Transverse colon (tissue), 4 donors: Measurements from ENCODE around the gene DESI2. TPM values are rescaled to one million over a fixed set of nuclear protein-coding genes. Genes with fewer than 3 reads are reported as not detected.
"Not testable (repeated sequence)": the region's sequence is repeated elsewhere in the genome, so short reads cannot be mapped to it uniquely, and the experiment has no call there.

ENCODE experiments used
- DNase-seq: peaks from one replicate; pipeline ENCODE4 v3.0.0-alpha.2; 2019
- H3K27ac ChIP-seq, 4 donors: fragments of 200-600 bp; sonication (generic); 2 replicates each; pipeline ENCODE4 v1.5.1; 2016 to 2018; ENCODE audit warnings: inconsistent platforms in 4 of 4
- H3K27me3 ChIP-seq: fragments of 200-600 bp; sonication (generic); 2 replicates; pipeline ENCODE4 v1.5.1; 2017; ENCODE audit warnings: inconsistent platforms
- H3K36me3 ChIP-seq, 4 donors: fragments of 200-600 bp; sonication (generic); 2 replicates each; pipeline ENCODE4 v1.5.1; 2017 to 2019; ENCODE audit warnings: inconsistent platforms in 4 of 4
- H3K4me1 ChIP-seq, 4 donors: fragments of 200-600 bp; sonication (generic); 2 replicates each; pipeline ENCODE4 v1.5.1; 2017 to 2020; ENCODE audit warnings: inconsistent platforms in 4 of 4
- H3K4me3 ChIP-seq, 4 donors: fragments of 200-600 bp; sonication (generic); 1 replicate in 1 of 4; 2 replicates in 3 of 4; pipeline versions ENCODE4 v1.5.1 to v1.6.1; 2017 to 2019; ENCODE audit warnings: inconsistent platforms in 4 of 4
- H3K9me3 ChIP-seq, 2 donors: fragments of 200-600 bp; sonication (generic); 2 replicates each; pipeline ENCODE4 v1.5.1; 2017 to 2019; ENCODE audit warnings: inconsistent platforms in 2 of 2
- CTCF ChIP-seq, 5 experiments: fragments of 200-600 bp in 3 of 5; fragments of 450-650 bp in 2 of 5; sonication (generic) in 3 of 5; IDR thresholded peaks; 1 replicate in 2 of 5; 2 replicates in 3 of 5; pipeline ENCODE4 v1.5.1; 2016 to 2017; ENCODE audit warnings: antibody characterized with exemption in 5 of 5, inconsistent platforms in 3 of 5, mild to moderate bottlenecking in 2 of 5, moderate library complexity in 1 of 5
- EP300 ChIP-seq: sonication (generic); formaldehyde crosslinking; IDR thresholded peaks from one replicate; pipeline ENCODE4 v1.6.1; 2017; ENCODE audit warnings: antibody characterized with exemption, low read depth
- POLR2A ChIP-seq: fragments of 450-650 bp; IDR thresholded peaks from one replicate; pipeline ENCODE4 v1.6.1; 2016; ENCODE audit warnings: antibody characterized with exemption, mild to moderate bottlenecking, moderate library complexity
- POLR2AphosphoS5 ChIP-seq, 3 donors: sonication (generic); formaldehyde crosslinking; IDR thresholded peaks; one replicate each; pipeline ENCODE4 v1.6.1; 2016; ENCODE audit warnings: antibody characterized with exemption in 3 of 3
- WGBS, 2 donors: methylation state at CpG; one replicate each; pipeline ENCODE4 v1.1.5; 2018; ENCODE audit warnings: low coverage in 1 of 2; 5-methylcytosine and 5-hydroxymethylcytosine counted together
- in situ Hi-C, 4 donors: fragments of 200-750 bp; cut with MboI; loops; one replicate each; pipeline versions ENCODE4 v1.15.0 to v1.15.1; 2017; ENCODE audit warnings: low sequenced_read_pairs in 3 of 4, low pct_ligation_motif_present in 1 of 4, low pct_unique_long_range_greater_than_20kb in 1 of 4
- intact Hi-C: fragments of 100-400 bp; cut with DNase I; formaldehyde crosslinking; loops from one replicate; pipeline ENCODE4 v1.15.1; 2023; ENCODE audit warnings: low total_unique reads
- total RNA-seq, 4 donors: library from RNA; depleted of rRNA; stranded (reverse); fragments of >200 nt; gene quantifications; one replicate each; pipeline ENCODE4 v1.1.0, GENCODE V29; 2016

The DESI2 gene
- total RNA-seq, 4 donors from 2014 or later = 18.3 to 41.6 (median 30.6) TPM

- in situ Hi-C loops = no loop called here
These were observed 7.7 kb downstream of the DESI2 start for GRCh38 chr1:244660595-244660994.

DNA sequence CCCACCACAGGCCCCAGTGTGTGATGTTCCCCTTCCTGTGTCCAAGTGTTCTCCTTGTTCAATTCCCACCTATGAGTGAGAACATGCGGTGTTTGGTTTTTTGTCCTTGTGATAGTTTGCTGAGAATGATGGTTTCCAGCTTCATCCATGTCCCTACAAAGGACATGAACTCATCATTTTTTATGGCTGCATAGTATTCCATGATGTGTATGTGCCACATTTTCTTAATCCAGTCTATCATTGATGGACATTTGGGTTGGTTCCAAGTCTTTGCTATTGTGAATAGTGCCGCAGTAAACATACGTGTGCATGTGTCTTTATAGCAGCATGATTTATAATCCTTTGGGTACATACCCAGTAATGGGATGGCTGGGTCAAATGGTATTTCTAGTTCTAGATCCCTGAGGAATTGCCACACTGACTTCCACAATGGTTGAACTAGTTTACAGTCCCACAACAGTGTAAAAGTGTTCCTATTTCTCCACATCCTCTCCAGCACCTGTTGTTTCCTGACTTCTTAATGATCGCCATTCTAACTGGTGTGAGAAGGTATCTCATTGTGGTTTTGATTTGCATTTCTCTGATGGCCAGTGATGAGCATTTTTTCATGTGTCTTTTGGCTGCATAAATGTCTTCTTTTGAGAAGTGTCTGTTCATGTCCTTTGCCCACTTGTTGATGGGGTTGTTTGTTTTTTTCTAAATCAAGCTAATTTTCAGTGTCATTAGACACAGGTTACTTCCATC lies 8.8 kb downstream of the DESI2 start:
- H3K9me3 ChIP-seq, H3K27me3 ChIP-seq, DNase-seq, H3K27ac ChIP-seq, in situ Hi-C loops, H3K4me3 ChIP-seq, H3K36me3 ChIP-seq, intact Hi-C loops: not testable (repeated sequence)
- H3K4me1 ChIP-seq = peaks cover 0 to 46% (median 13%) of the 10 kb centered on the region in 4 donors
- 94 to 100% methylated on average over 1 to 2 of the region's 4 CpGs for WGBS, 2 donors

More at GRCh38 chr1:244660595-244660994, 7.7 kb downstream of the DESI2 start:
- Histone ChIP-seq H3K27ac (no peak overlapping the region), H3K36me3 (peaks cover 0 to 4% (median 0%) of the 10 kb centered on the region in 4 donors), H3K27me3 (no peaks in the 10 kb centered on the region), H3K4me1 (peaks cover 8 to 49% (median 20%) of the 10 kb centered on the region in 4 donors), H3K4me3 (no peak overlapping the region), H3K9me3 (no peaks in the 10 kb centered on the region)
- DNase-seq = no peak
- intact Hi-C loops = no loop called here
- TF ChIP-seq POLR2A (no peak), POLR2AphosphoS5 (IDR thresholded peaks at IDR 0.05) (no peak), CTCF (IDR thresholded peaks at IDR 0.05) (no peak), EP300 (no peak)
- WGBS, 2 donors = 97% methylated on average over 3 of the region's 3 CpGs

GRCh38 chr1:244662599-244662998 lies 9.7 kb downstream of the DESI2 start:
- TF ChIP-seq POLR2A (no peak), POLR2AphosphoS5 (IDR thresholded peaks at IDR 0.05) (no peak), EP300 (no peak), CTCF (IDR thresholded peaks at IDR 0.05) (no peak)
- in situ Hi-C loops = no loop called here
- Histone ChIP-seq H3K4me1 (peaks cover 0 to 42% (median 9%) of the 10 kb centered on the region in 4 donors), H3K36me3 (peaks cover 0 to 4% (median 0%) of the 10 kb centered on the region in 4 donors), H3K27me3 (no peaks in the 10 kb centered on the region), H3K27ac (no peak overlapping the region), H3K4me3 (no peak overlapping the region), H3K9me3 (no peaks in the 10 kb centered on the region)
- 43 to 61% methylated on average over 2 of the region's 2 CpGs for WGBS, 2 donors
- intact Hi-C loops = no loop called here
- no peak for DNase-seq

DNA sequence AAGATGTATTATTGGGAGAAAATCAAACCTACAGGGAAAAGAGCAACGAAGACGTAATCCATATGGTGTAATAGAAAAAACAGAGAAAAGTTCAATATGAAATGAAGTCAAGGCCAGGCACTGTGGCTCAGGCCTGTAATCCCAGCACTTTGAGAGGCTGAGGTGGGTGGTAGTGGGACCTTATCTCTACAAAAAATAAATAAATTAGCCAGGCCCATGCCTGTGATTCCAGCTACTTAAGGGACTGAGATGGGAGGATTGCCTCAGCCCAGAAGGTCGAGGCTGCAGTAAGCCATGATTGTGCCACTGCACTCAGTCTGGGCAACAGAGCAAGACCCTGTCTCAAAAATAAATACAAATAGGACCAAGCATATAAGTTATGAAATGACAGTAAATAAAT lies 11.4 kb downstream of the DESI2 start:
- Histone ChIP-seq H3K4me3 (no peak overlapping the region), H3K36me3 (peaks cover 0 to 4% (median 0%) of the 10 kb centered on the region in 4 donors), H3K9me3 (no peaks in the 10 kb centered on the region), H3K27me3 (no peaks in the 10 kb centered on the region), H3K4me1 (peaks cover 0 to 29% (median 9%) of the 10 kb centered on the region in 4 donors), H3K27ac (no peak overlapping the region)
- no peak for DNase-seq
- 93 to 95% methylated on average over 3 of the region's 3 CpGs for WGBS, 2 donors
- no peak for TF ChIP-seq POLR2A
- no peak for TF ChIP-seq POLR2AphosphoS5 (IDR thresholded peaks at IDR 0.05)
- TF ChIP-seq CTCF (IDR thresholded peaks at IDR 0.05) = no peak
- no peak for TF ChIP-seq EP300
- in situ Hi-C loops = no loop called here
- intact Hi-C loops = no loop called here
